Esophagus muscularis mucosa (tissue), 4 donors: ENCODE measurements around the gene PTGFRN. TPM values are rescaled to one million over a fixed set of nuclear protein-coding genes. Genes with fewer than 3 reads are reported as not detected.
A peak's percentile ranks its signal among the peaks of the same experiment; 100 is the strongest.

ENCODE experiments used
- DNase-seq: peaks from one replicate; pipeline ENCODE4 v3.0.0-alpha.2; 2017; ENCODE audit errors: extremely low spot score
- H3K27ac ChIP-seq, 4 donors: fragments of 200-600 bp; sonication (generic); replicated peaks in 1 of 4; 1 replicate in 3 of 4; 2 replicates in 1 of 4; pipeline ENCODE4 v1.5.1; 2016 to 2019; ENCODE audit warnings: mild to moderate bottlenecking in 1 of 4
- H3K27me3 ChIP-seq, 4 donors: fragments of 200-600 bp; sonication (generic); one replicate each; pipeline versions ENCODE4 v1.5.1 to v1.6.0; 2016 to 2019
- H3K36me3 ChIP-seq, 4 donors: fragments of 200-600 bp; sonication (generic); one replicate each; pipeline ENCODE4 v1.5.1; 2016 to 2019
- H3K4me1 ChIP-seq, 4 donors: fragments of 200-600 bp; sonication (generic); one replicate each; pipeline ENCODE4 v1.5.1; 2016 to 2019
- H3K4me3 ChIP-seq, 4 donors: fragments of 200-600 bp; sonication (generic); 1 replicate in 2 of 4; 2 replicates in 2 of 4; pipeline ENCODE4 v1.5.1; 2016 to 2019; ENCODE audit warnings: mild to moderate bottlenecking in 4 of 4, moderate library complexity in 1 of 4
- H3K9me3 ChIP-seq, 4 donors: fragments of 200-600 bp; sonication (generic); 1 replicate in 3 of 4; 2 replicates in 1 of 4; pipeline ENCODE4 v1.5.1; 2016 to 2019
- CTCF ChIP-seq, 3 experiments: fragments of 200-600 bp in 2 of 3; fragments of 450-650 bp in 1 of 3; sonication (generic) in 2 of 3; IDR thresholded peaks; one replicate each; pipeline ENCODE4 v1.5.1; 2017 to 2019; ENCODE audit warnings: antibody characterized with exemption in 3 of 3, mild to moderate bottlenecking in 2 of 3, moderate library complexity in 1 of 3
- EP300 ChIP-seq: sonication (generic); formaldehyde crosslinking; IDR thresholded peaks from one replicate; pipeline ENCODE4 v1.6.1; 2017; ENCODE audit warnings: antibody characterized with exemption
- POLR2A ChIP-seq: fragments of 450-650 bp; IDR thresholded peaks from one replicate; pipeline ENCODE4 v1.6.1; 2017; ENCODE audit warnings: antibody characterized with exemption, moderate library complexity, mild to moderate bottlenecking, low read depth
- POLR2AphosphoS5 ChIP-seq, 2 donors: sonication (generic); formaldehyde crosslinking; IDR thresholded peaks; one replicate each; pipeline ENCODE4 v1.6.1; 2017; ENCODE audit warnings: antibody characterized with exemption in 2 of 2
- WGBS: methylation state at CpG from one replicate; pipeline ENCODE4 v1.1.5; 2018; 5-methylcytosine and 5-hydroxymethylcytosine counted together
- intact Hi-C: fragments of 100-400 bp; cut with DNase I; formaldehyde crosslinking; loops from one replicate; pipeline ENCODE4 v1.15.1; 2023
- total RNA-seq, 4 donors: library from RNA; depleted of rRNA; stranded (reverse); fragments of >200 nt; gene quantifications; one replicate each; pipeline versions ENCODE4 v1.1.0 to v1.2.1, GENCODE V29; 2016

PTGFRN gene
- total RNA-seq, 4 donors from 2014 or later, result 69.1 to 150 (median 106) TPM

- intact Hi-C loops, result loop anchor here (10.0 kb wide), 1 partner anchor 75 kb away; no protein-coding TSS in a partner anchor
- peaks cover 14 to 46% (median 37%) of the 10 kb centered on the region in 4 donors for H3K4me1 ChIP-seq
- 62% methylated on average over 5 of the region's 5 CpGs for WGBS
- no peak for DNase-seq
- H3K27me3 ChIP-seq, result no peaks in the 10 kb centered on the region
- peaks cover 0 to 16% (median 6%) of the 10 kb centered on the region in 4 donors for H3K36me3 ChIP-seq
- H3K4me3 ChIP-seq, result no peak overlapping the region
- peaks cover 0 to 4% (median 0%) of the 10 kb centered on the region in 4 donors for H3K9me3 ChIP-seq
- H3K27ac ChIP-seq, result peak overlapping the region; percentile 37 to 72 (median 52)
- TF ChIP-seq EP300 (no peak), POLR2AphosphoS5 (IDR thresholded peaks at IDR 0.05) (no peak), POLR2A (no peak), CTCF (IDR thresholded peaks at IDR 0.05) (no peak)
Measured at GRCh38 chr1:116989835-116990234, 80.1 kb downstream of the PTGFRN start.

- H3K36me3 ChIP-seq, result peaks cover 0 to 16% (median 6%) of the 10 kb centered on the region in 4 donors
- DNase-seq, result no peak
Measured at GRCh38 chr1:116990612-116991151, 81.0 kb downstream of the PTGFRN start.

GRCh38 chr1:116991171-116991845, 81.6 kb downstream of the PTGFRN start:
- Histone ChIP-seq H3K27me3 (no peaks in the 10 kb centered on the region), H3K27ac (peak overlapping the region in 2 of 4 donors; percentile 38 to 46), H3K36me3 (peaks cover 0 to 16% (median 6%) of the 10 kb centered on the region in 4 donors), H3K4me1 (peaks cover 14 to 37% (median 34%) of the 10 kb centered on the region in 4 donors), H3K4me3 (no peak overlapping the region), H3K9me3 (peaks cover 0 to 4% (median 0%) of the 10 kb centered on the region in 4 donors)
- WGBS, result 50% methylated on average over 2 of the region's 2 CpGs
- DNase-seq, result no peak
- no peak for TF ChIP-seq EP300
- TF ChIP-seq POLR2A, result no peak
- TF ChIP-seq POLR2AphosphoS5 (IDR thresholded peaks at IDR 0.05), result no peak
- TF ChIP-seq CTCF (IDR thresholded peaks at IDR 0.05), result no peak
- intact Hi-C loops, result no loop called here

More at GRCh38 chr1:116990612-116991151, 81.0 kb downstream of the PTGFRN start:
- TF ChIP-seq POLR2A (no peak), POLR2AphosphoS5 (IDR thresholded peaks at IDR 0.05) (peak; percentile 45 to 62)
- WGBS, result 64% methylated on average over 12 of the region's 12 CpGs
- Histone ChIP-seq H3K9me3 (peaks cover 0 to 4% (median 0%) of the 10 kb centered on the region in 4 donors), H3K27ac (peak overlapping the region; percentile 15 to 46 (median 38)), H3K4me1 (peaks cover 14 to 38% (median 34%) of the 10 kb centered on the region in 4 donors), H3K4me3 (no peak overlapping the region), H3K27me3 (no peaks in the 10 kb centered on the region)
- intact Hi-C loops, result no loop called here

- Histone ChIP-seq H3K4me1 (peaks cover 14 to 37% (median 34%) of the 10 kb centered on the region in 4 donors), H3K9me3 (peaks cover 0 to 4% (median 0%) of the 10 kb centered on the region in 4 donors), H3K27me3 (no peaks in the 10 kb centered on the region), H3K36me3 (peaks cover 0 to 12% (median under 1%) of the 10 kb centered on the region in 4 donors), H3K27ac (peak overlapping the region in 1 of 4 donors; percentile 46), H3K4me3 (no peak overlapping the region)
- TF ChIP-seq EP300 (no peak), CTCF (IDR thresholded peaks at IDR 0.05) (no peak), POLR2A (no peak), POLR2AphosphoS5 (IDR thresholded peaks at IDR 0.05) (no peak)
- no peak for DNase-seq
- intact Hi-C loops, result no loop called here
- 100% methylated on average over 1 of the region's 1 CpG for WGBS
Measured at GRCh38 chr1:116991918-116992317, 82.2 kb downstream of the PTGFRN start.

GRCh38 chr1:116993286-116993685, 83.6 kb downstream of the PTGFRN start:
- no peak overlapping the region for H3K27ac ChIP-seq
- H3K4me1 ChIP-seq, result peaks cover 9 to 35% (median 30%) of the 10 kb centered on the region in 4 donors
- no peak overlapping the region for H3K4me3 ChIP-seq
- TF ChIP-seq CTCF (IDR thresholded peaks at IDR 0.05) (no peak), EP300 (no peak), POLR2AphosphoS5 (IDR thresholded peaks at IDR 0.05) (no peak), POLR2A (no peak)
- H3K27me3 ChIP-seq, result no peaks in the 10 kb centered on the region
- 95% methylated on average over 7 of the region's 7 CpGs for WGBS
- DNase-seq, result no peak
- H3K36me3 ChIP-seq, result peaks cover 0 to 9% (median 0%) of the 10 kb centered on the region in 4 donors
- intact Hi-C loops, result no loop called here
- H3K9me3 ChIP-seq, result peaks cover 0 to 4% (median 0%) of the 10 kb centered on the region in 4 donors
